Eye (tissue), 1 donor: ENCODE measurements around the gene FRMD6.
A peak's percentile ranks its signal among the peaks of the same experiment; 100 is the strongest.
"Not testable (repeated sequence)": the region's sequence is repeated elsewhere in the genome, so short reads cannot be mapped to it uniquely, and the experiment has no call there.

Source experiments
- DNase-seq: peaks from one replicate; pipeline ENCODE4 v3.0.0-alpha.2; 2015

Gene FRMD6

DNA sequence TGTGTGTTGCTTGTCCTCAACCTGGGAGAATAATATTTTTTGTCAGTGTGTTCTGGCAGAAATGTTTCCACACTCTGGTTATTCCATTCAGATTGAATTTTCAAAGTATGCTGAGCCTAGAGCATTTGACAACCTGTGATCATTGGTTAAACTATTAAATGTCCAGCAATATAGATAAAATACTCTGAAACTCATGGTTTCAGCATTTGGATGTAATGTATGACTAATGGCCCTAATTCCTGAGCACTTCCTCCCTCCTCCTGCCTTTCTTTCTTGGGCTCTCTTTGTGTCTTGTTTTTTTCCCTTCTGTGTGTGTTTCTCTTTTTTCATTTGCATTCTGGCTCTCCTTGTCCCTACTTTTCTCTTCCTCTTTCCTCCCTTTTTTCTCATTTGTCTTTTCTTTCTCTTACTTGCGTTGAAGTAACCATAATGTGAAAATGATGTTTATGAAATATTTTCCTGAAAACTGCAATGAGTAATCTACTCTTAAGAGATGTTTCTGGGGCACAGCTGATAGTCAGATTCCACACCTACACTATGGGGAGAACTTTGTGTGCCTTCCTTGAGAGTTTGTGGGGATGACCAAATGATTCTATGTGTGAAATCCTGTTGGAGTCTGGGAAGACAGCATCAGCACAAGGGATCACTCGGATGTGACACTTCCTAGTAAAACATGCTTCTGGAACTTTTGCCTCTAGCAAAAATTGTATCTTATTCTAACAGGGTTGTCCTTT lies 74.6 kb downstream of the FRMD6 start:
- DNase-seq = no peak

DNA sequence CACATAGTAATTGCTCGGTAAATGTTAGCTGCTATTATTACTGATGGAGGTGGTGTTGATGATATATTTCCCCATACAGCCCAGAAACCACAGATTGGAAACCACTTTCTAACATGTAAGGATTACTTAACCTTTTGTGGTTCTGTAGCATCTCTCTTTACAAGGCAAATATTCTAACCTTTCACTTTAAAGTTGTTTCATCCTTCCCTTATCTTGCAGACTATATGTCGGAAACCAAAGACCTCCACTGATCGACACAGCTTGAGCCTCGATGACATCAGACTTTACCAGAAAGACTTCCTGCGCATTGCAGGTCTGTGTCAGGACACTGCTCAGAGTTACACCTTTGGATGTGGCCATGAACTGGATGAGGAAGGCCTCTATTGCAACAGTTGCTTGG lies 75.8 kb downstream of the FRMD6 start:
- DNase-seq = no peak

DNA sequence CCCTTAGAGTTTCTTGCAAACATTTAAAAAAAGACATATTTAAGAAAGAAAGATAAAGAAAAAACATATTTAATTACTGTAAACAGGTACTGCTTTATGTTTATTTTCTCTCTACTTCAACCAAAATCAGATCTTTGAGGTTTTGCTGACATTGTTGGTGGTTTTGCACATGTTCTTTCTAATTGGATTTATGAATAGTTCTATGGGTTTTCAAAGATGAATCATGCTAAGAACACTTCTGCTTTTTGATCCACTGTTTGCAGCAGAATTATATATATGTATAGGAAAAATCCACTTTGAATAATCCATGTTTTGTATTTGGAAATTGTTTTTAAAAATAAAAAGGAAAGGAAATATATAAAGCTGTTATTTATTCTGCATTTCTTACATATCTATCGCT lies 78.4 kb downstream of the FRMD6 start:
- DNase-seq = no peak

DNA sequence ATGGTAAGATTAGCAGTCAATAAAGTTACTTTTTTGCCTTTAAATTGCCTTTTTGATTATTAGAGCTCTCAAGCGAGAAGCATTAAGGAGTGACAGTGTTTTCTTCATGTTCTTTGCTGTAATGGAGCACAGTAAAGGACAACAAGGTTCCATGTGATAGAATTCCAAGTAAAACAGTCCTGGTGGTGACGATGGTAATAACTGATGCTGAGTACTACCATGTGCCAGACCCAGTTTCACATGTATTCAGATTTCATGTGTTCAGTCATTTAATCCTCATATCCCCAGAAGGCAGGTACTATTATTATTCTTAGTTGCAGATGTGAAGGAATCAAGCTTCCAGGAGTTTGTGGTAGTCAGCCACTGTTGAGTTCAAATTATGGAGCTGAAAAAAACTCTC lies 79.0 kb downstream of the FRMD6 start:
- no peak for DNase-seq

DNA sequence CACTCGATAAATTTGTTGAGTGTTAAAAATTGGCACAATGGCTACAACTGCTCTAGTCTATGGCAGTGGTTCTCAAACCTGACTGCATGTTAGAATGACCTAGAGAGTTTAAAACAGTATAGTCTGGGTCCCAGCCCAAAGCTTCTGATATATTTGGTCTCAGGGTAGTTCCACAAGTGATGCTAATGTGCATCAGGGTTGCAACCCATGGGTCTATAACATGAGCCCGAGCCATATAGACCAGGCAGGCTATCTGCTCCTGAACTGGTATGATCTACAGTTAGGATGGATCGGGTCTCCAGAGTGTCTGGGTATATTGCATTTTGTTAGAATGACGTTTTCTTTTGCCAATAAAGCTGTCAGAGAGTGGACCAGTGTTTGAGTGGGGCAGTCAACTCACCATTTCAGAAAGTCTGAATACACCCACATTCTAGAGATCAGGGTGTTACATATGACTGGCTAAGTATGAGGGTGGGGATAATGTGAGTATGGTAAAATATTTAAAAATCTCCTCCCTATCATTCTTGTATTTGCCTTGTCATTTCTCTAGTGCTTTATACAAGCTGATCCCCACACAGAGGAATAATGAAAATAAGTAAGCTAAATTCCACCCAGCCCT lies 80.9 kb downstream of the FRMD6 start:
- no peak for DNase-seq

DNA sequence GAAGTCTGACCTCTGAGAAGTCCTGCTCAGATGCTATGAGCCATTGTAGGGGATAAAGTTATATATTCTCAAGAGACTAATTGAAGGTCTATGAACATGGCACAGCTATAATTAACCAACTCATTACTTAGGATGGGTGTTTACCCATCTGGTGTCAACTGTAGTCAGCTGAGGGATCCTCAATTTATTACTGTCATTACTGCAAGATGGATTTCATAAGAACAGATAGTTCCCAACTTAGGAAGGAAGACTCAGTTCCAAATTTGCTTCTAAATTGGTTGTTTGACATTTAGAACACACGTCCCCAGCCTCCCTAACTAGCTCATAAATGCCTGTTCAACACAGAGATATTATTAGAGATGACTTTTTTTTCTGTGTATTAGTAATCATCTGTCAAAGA lies 81.4 kb downstream of the FRMD6 start:
- no peak for DNase-seq

DNA sequence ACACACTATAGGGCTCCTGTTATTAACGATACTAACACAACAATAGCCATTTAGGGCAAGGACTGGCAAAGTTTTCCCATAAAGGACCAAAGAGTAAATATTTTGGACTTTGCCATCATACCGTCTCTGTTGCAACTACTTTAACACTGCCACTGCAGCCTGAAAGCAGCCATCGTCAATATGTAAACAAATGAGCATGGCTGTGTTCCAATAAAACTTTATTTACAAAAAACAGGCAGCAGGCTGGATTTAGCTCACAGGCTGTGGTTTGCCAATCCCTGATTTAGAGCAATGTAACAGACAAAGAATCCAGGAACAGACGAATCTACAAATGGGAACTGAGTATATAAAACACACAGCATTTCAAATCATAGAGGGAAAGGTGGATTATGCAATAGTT lies 84.1 kb downstream of the FRMD6 start:
- DNase-seq = no peak

DNA sequence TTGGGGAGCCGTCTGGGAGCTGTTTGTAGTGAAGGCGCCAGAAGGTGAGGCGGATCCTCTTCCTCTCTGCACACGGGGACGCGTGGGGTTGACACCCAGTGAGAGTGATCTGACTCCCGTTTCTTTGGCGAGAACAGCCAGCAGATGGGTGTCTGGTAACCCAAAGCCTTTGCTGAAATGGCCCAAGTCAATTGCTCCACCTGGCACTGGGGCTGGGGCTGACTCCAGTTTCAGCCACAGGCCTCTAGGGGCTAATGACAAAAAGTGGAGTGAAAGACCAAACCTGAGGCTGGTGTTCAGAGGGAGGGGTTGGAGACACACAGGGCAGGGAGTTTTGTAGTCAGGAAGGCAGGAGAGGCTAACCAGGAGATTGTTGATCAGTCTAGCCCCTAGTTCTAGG lies 87.0 kb downstream of the FRMD6 start:
- no peak for DNase-seq

DNA sequence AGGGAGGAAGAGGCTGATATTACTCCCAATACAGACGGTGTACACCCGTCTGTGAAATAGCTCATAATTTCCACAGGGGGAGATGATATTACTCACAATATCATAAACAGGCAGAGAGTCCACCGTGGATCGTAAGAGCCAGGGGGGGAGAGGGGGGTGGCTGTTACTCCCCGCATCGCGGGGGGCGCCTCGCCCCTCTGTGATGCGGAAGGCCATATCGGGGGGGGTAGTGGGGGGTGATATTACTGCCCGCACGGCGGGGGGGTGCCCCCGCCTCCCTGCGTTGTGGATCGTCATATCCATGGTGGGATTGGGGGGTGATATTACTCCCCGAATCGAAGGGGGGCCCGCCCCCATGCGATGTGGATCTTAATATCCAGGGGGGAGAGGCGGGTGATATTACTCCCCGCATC lies 91.9 kb downstream of the FRMD6 start:
- DNase-seq = no peak

DNA sequence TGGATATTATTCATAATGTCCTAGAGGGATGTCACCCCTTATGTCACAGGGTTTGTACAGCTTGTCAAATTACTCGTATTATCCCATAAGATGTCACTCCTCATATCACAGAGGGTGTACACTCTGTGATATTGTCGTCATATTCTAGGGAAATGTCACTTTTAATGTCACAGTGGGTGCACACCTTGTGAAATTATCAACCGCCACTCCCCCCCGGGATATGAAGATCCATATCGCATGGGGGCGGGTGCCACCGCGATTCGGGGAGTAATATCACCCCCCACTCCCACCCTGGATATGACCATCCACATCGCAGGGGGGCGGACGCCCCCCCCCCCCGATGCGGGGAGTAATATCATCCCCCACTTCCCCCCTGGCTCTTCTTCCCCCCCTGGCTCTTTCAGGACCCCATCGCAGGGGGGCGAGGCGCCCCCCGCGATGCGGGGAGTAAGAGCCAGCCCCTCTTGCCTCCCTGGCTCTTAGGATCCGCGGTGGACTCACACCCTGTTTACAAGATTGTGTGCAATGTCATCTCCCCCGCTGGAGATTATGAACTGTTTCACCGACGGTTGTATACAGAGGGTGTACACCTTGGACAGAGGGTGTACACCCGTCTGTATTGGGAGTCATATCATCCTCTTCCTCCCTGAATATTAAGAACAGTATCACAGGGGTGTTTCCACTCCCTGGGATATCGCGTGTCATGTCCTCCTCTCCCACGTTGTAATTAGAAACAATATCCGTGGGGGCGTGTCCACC lies 92.8 kb downstream of the FRMD6 start:
- no peak for DNase-seq

DNA sequence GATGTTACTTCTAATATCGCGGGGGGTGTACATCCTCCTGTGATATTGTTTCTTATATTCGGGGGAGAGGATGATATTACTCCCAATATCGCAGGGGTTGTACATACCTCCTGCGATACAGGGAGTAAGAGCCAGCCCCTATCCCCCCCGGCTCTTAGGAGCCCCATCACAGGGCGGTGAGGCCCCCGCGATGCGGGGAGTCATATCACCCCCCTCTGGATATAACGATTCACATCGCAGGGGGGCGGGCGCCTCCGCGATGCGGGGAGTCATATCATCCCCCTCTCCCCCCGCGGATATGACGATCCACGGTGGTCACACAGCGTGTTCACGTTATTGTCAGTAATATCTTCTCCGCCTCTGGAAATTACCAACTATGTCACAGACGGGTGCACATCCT lies 95.1 kb downstream of the FRMD6 start:
- not testable (repeated sequence) for DNase-seq

DNA sequence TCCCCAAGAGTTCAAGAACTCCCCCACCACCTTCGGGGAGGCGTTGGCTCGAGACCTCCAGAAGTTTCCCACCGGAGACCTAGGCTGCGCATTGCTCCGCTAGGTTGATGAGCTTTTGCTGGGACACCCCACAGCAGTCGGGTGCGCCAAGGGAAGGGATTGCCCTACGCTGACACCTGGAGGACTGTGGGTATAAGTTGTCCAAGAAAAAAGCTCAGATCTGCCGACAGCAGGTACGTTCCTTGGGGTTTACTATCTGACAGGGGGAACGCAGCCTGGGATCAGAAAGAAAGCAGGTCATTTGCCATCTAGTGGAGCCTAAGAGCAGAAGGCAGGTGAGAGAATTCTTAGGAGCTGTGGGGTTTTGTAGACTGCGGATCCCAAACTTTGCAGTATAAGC lies 98.8 kb downstream of the FRMD6 start:
- DNase-seq = no peak

DNA sequence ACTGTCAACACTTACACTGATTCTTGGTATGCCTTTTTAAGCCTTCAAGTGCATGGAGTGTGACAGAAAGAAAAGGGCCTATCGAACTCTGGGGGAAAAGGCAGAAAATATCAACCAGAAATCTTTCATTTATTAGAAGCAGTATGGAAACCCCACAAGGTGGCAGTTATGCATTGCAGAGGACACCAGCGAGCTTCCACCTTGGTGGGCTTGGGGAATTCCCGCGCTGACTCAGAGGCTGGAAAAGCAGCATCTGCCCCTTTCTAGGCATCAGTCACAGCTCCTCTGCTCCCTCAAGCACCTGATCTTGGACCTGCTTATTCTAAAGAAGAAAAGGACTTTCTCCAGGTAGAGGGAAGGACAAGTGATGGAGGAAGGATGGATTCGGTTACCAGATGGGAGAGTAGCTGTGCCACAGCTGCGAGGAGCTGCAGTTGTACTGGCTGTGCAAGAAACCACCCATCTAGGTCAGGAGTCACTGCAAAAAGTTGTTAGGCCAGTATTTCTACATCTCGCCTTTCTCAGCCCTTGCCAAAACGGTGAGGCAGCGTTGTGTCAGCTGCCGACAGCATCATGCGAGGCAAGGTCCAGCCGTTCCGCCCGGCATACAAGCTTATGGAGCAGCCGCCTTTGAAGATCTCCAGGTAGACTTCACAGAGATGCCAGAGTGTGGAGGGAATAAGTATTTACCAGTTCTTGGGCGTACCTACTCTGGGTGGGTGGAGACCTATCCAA lies 100.1 kb downstream of the FRMD6 start:
- not testable (repeated sequence) for DNase-seq

DNA sequence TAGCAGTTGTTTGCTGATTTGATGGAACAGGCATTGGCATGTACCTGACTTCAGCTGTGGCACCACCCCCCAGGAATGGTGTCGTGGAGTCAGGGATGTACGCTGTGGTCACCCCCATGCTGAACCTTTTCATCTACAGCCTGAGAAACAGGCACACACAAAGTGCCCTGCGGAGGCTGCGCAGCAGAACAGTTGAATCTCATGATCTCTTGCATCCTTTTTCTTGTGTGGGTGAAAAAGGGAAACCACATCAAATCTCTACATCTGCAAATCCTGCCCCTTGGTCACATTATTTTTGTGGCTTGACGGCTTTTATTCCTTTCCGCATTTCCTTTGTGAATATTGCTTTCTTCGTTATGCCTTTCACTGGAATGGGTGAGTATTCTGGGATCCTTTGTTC lies 106.0 kb downstream of the FRMD6 start:
- not testable (repeated sequence) for DNase-seq

DNA sequence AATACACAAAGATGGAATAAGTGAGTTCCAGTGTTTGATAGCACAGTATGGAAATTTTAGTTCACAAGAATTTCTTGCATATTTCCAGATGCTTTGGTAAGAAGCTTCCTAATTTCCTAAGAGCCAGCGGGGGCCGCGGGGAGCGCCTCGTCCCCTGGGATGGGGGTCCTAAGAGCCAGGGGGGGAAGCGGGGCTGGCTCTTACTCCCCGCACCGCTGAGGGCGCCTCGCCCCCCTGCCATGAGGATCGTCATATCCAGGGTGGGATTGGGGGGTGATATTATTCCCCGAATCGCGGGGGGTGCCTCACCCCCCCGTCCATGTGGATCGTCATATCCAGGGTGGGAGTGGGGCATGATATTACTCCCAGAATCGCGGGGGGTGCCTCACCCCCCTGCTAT lies 108.2 kb downstream of the FRMD6 start:
- no peak for DNase-seq

DNA sequence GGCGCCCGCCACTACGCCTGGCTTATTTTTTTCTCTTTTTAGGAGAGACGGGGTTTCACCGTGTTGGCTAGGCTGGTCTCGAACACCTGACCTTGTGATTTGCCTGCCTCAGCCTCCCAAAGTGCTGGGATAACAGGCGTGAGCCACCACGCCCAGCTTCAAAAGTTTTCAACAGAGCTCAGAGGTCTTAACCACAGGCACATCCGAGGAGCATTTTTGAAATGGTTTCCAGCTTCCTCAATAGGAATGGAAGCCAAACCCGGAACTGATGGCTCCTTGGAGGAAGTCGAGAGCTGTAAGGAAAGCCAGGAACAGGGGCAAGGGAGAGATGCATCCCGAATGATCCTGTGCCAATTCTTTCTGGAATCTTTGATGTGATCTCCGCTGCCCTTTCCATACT lies 114.0 kb downstream of the FRMD6 start:
- not testable (repeated sequence) for DNase-seq

DNA sequence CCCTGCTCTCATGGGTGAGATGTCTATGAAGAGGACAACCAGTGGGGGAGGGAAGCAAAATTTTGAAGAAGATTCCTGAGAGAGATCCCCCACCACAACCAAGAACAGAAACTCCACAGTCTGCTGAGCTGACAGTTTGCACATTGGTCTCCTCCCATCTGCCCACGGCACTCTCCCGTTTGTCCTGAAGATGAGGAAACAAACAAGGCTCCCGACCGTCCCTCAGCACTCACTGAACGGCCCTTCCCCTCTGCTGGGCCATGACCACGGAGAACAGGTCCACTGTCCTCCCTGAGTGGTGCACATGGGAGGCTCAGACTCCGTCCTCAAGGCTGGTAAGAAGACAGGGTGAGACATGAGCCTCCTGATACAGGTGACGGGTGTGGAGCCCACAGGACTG lies 114.9 kb downstream of the FRMD6 start:
- DNase-seq = not testable (repeated sequence)

DNA sequence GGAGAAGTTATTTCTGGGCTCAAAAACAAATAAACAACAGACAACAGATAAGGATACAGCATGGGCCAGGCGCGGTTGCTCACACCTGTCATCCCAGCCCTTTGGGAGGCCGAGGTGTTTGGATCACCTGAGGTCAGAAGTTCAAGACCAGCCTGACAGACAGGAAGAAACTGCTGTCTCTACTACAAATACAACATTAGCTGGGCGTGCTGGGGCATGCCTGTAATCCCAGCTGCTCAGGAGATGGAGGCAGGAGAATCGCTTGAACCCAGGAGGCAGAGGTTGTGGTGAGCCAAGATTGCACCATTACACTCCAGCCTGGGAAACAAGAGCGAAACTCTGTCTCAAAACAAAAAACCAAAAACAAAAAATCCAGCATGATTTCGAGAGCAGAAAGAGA lies 117.6 kb downstream of the FRMD6 start:
- not testable (repeated sequence) for DNase-seq

DNA sequence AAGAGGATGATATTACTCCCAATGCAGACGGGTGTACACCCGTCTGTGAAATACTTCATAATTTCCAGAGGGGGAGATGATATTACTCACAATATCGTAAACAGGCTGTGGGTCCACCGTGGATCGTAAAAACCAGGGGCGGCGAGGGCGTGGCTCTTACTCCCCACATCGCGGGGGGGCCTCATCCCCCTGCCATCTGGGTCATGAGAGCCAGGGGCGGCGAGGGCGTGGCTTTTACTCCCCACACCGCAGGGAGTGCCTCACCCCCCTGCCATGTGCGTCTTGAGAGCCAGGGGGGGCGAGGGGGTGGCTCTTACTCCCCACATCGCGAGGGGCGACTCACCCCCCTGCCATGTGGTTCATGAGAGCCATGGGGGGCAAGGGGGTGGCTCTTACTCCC lies 122.5 kb downstream of the FRMD6 start:
- no peak for DNase-seq

DNA sequence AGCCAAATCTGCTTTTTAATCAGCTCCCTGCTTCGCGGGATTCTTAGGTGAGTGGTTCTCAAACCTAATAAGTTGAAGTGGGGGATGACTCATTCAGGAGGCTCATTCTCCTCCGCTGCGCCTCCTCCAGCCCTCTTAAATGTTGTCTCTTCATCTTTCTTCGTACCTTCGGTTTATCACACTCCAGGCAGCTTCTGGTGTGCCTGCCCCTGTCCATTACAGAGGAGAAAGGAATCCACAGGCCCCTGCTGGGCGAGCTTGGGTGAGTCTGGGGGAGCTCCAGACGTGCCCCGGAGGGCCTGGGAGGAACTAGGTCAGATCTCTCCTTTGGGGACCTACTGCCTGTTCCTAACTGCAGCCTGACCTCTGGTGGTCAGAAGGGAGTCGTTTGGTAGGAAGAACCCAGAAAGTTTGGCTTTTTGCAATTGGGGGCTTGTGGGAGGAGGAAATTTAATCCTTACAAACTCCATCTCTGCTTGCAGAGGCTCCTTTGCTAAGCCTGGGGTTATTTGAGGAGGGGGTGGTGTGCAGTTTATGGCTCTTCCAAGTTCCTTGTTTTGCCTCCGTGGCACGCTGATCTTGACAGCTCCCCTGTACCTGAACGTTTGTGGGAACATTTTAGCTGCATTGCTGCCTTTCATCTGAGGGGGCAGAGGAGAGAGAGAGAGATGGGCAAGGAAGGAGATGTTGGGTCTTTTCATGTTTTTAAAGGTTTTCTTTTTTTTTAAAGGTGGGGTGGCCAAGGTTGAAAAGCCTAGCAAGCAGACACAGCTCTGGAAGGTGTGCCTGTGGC lies 124.6 kb downstream of the FRMD6 start:
- DNase-seq = peak; percentile 86

DNA sequence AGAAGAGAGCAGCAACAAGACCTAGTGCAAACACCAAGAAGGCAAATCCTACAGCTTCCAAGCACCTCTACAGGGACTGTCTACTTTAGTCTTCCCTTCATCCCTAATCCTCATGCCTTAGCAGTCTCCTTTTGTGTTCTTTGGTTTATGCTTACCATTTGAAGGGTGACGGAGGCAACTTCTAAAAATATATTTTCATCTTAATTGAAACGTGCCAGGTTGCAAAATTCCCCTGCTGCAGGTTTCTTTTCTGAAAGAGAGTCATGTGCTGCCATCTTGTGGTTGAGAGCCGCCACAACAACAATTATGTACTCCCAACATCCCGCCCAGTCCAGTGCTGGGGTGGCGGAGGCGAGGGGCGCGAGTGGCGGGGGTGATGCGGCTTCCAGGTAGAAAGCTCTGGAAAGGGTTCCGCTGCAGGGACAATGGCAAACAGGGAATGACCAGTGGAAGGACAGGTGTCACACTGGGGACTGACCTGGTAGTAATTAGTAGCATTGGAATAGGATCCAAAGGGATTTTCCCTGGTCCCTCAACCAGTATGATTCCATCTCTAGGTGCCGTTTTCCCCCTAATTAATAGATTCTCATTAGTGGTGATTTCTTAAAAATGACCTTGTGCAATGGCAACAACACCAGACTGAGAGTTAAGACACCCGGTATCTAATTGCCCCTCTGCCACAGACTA lies 128.4 kb downstream of the FRMD6 start:
- peak; percentile 92 for DNase-seq
